Right kidney (tissue), 9 donors: Measurements from ENCODE around the gene C1QTNF6.
"Not testable (repeated sequence)": the region's sequence is repeated elsewhere in the genome, so short reads cannot be mapped to it uniquely, and the experiment has no call there.

Experiments
- DNase-seq: peaks from one replicate; pipeline ENCODE4 v3.0.0-alpha.2; 2016
- long read RNA-seq, 8 donors: transcript quantifications; one replicate each; lab custom pipeline, GENCODE V29; 2026

Gene C1QTNF6
- long read RNA-seq, donor 1, transcript C1QTNF6-201 (3 exons, 2,934 nt), result major isoform, 11 of 25 reads
- long read RNA-seq, donor 1, partial matches to known transcripts, result 12 of 25 reads
- long read RNA-seq, donor 1, other reads (novel, unspliced or antisense), result 0 of 25 reads
- long read RNA-seq, donor 2, transcript C1QTNF6-201 (3 exons, 2,934 nt), result major isoform, 7 of 7 reads
- long read RNA-seq, donor 2, partial matches to known transcripts, result 0 of 7 reads
- long read RNA-seq, donor 2, other reads (novel, unspliced or antisense), result 0 of 7 reads
- long read RNA-seq, donor 3, partial matches to known transcripts, result 0 of 2 reads
- long read RNA-seq, donor 3, other reads (novel, unspliced or antisense), result 0 of 2 reads
- long read RNA-seq, donor 4, transcript C1QTNF6-201 (3 exons, 2,934 nt), result major isoform, 10 of 12 reads
- long read RNA-seq, donor 4, partial matches to known transcripts, result 0 of 12 reads
- long read RNA-seq, donor 4, other reads (novel, unspliced or antisense), result 0 of 12 reads
- long read RNA-seq, donor 5, transcript C1QTNF6-201 (3 exons, 2,934 nt), result major isoform, 8 of 11 reads
- long read RNA-seq, donor 5, partial matches to known transcripts, result 0 of 11 reads
- long read RNA-seq, donor 5, other reads (novel, unspliced or antisense), result 0 of 11 reads
- long read RNA-seq, donor 6, transcript C1QTNF6-201 (3 exons, 2,934 nt), result major isoform, 10 of 11 reads
- long read RNA-seq, donor 6, partial matches to known transcripts, result 0 of 11 reads
- long read RNA-seq, donor 6, other reads (novel, unspliced or antisense), result 0 of 11 reads
- long read RNA-seq, donor 7, transcript C1QTNF6-201 (3 exons, 2,934 nt), result major isoform, 18 of 19 reads
- long read RNA-seq, donor 7, partial matches to known transcripts, result 0 of 19 reads
- long read RNA-seq, donor 7, other reads (novel, unspliced or antisense), result 0 of 19 reads
- long read RNA-seq, donor 8, transcript C1QTNF6-201 (3 exons, 2,934 nt), result major isoform, 9 of 11 reads
- long read RNA-seq, donor 8, partial matches to known transcripts, result 0 of 11 reads
- long read RNA-seq, donor 8, other reads (novel, unspliced or antisense), result 0 of 11 reads

- peak; percentile 94 for DNase-seq
Measured at GRCh38 chr22:37187891-37188761, at the start of gene C1QTNF6. TSS of gene C1QTNF6 (minus strand) at chr22:37188247. CDS start at chr22:37188213, 34 bp downstream.

- no peak for DNase-seq
Measured at GRCh38 chr22:37235897-37236607, 48.0 kb upstream of the C1QTNF6 start.

- DNase-seq, result no peak
Measured at GRCh38 chr22:37234736-37235711, 47.0 kb upstream of the C1QTNF6 start.

- DNase-seq, result no peak
Measured at GRCh38 chr22:37233751-37234631, 45.9 kb upstream of the C1QTNF6 start.

GRCh38 chr22:37233371-37233750, 45.3 kb upstream of the C1QTNF6 start:
- not testable (repeated sequence) for DNase-seq

- no peak for DNase-seq
Measured at GRCh38 chr22:37232140-37232998, 44.3 kb upstream of the C1QTNF6 start.

- no peak for DNase-seq
Measured at GRCh38 chr22:37231406-37232139, 43.5 kb upstream of the C1QTNF6 start.

- DNase-seq, result no peak
Measured at GRCh38 chr22:37230673-37231405, 42.8 kb upstream of the C1QTNF6 start.

GRCh38 chr22:37229805-37230672, 42.0 kb upstream of the C1QTNF6 start:
- no peak for DNase-seq

- no peak for DNase-seq
Measured at GRCh38 chr22:37229012-37229804, 41.2 kb upstream of the C1QTNF6 start.

GRCh38 chr22:37228106-37229011, 40.3 kb upstream of the C1QTNF6 start:
- DNase-seq, result no peak

GRCh38 chr22:37226514-37226913, 38.5 kb upstream of the C1QTNF6 start:
- no peak for DNase-seq

GRCh38 chr22:37226087-37226486, 38.0 kb upstream of the C1QTNF6 start:
- DNase-seq, result no peak
